Caco-2 (cell line): ENCODE data around the gene MEI4. TPM values are rescaled to one million over a fixed set of nuclear protein-coding genes. Genes with fewer than 3 reads are reported as not detected.
A peak's percentile ranks its signal among the peaks of the same experiment; 100 is the strongest.
"Not testable (repeated sequence)": the region's sequence is repeated elsewhere in the genome, so short reads cannot be mapped to it uniquely, and the experiment has no call there.

Source experiments
- BruUV-seq: library from RNA; stranded (reverse); fragments of 400-500 nt; replicated peaks from 2 replicates; lab custom pipeline; 2021; lab: Mats Ljungman, UMichigan
- CTCF ChIA-PET: fragments of 300-600 bp; sonication (Branson Sonifier 250); formaldehyde crosslinking; loops from one replicate; lab custom pipeline; 2022; ENCODE audit warnings: antibody characterized with exemption; lab: Charles Lee
- POLR2A ChIA-PET: fragments of 300-600 bp; sonication (Branson Sonifier 250); formaldehyde crosslinking; loops from one replicate; lab custom pipeline; 2022; ENCODE audit warnings: antibody characterized with exemption; lab: Charles Lee
- DNase-seq, 2 experiments: peaks; one replicate each; pipeline versions ENCODE4 v3.0.0 to v3.0.0-alpha.2; 2020 to 2022
- H3K27me3 ChIP-seq: replicated peaks from 2 replicates; pipeline ENCODE4 v1.6.0; 2011; ENCODE audit warnings: low read length; ENCODE audit not compliant: control insufficient read depth, insufficient read depth
- H3K36me3 ChIP-seq: 2 replicates; pipeline ENCODE4 v1.5.1; 2011; ENCODE audit warnings: low read length; ENCODE audit not compliant: control insufficient read depth, insufficient read depth
- H3K4me1 ChIP-seq: fragments of 250-450 bp; sonication (Bioruptor Pico); 2 replicates; pipeline ENCODE4 v1.5.1; 2020; ENCODE audit warnings: mild to moderate bottlenecking
- H3K4me3 ChIP-seq: 2 replicates; pipeline ENCODE4 v1.5.1; 2011; ENCODE audit warnings: low read depth, mild to moderate bottlenecking, control low read depth, low read length
- H3K9me3 ChIP-seq: fragments of 250-450 bp; sonication (Bioruptor Pico); 2 replicates; pipeline ENCODE4 v1.5.1; 2020; ENCODE audit warnings: mild to moderate bottlenecking, moderate library complexity
- H3K27ac Mint-ChIP-seq: one replicate; pipeline ENCODE4 v1.8.0; 2022; ENCODE audit warnings: mixed read lengths; ENCODE audit not compliant: unreplicated experiment
- H3K27me3 Mint-ChIP-seq: one replicate; pipeline ENCODE4 v1.8.0; 2022; ENCODE audit warnings: mixed read lengths; ENCODE audit not compliant: insufficient read depth, unreplicated experiment
- H3K36me3 Mint-ChIP-seq: one replicate; pipeline ENCODE4 v1.8.0; 2022; ENCODE audit warnings: mild to moderate bottlenecking, mixed read lengths; ENCODE audit not compliant: insufficient read depth, unreplicated experiment
- H3K4me1 Mint-ChIP-seq: one replicate; pipeline ENCODE4 v1.8.0; 2022; ENCODE audit warnings: low read depth, mixed read lengths; ENCODE audit not compliant: unreplicated experiment
- H3K4me3 Mint-ChIP-seq: one replicate; pipeline ENCODE4 v1.8.0; 2022; ENCODE audit warnings: mild to moderate bottlenecking, moderate library complexity, mixed read lengths; ENCODE audit not compliant: unreplicated experiment
- H3K9me3 Mint-ChIP-seq: one replicate; pipeline ENCODE4 v1.8.0; 2022; ENCODE audit warnings: mixed read lengths; ENCODE audit not compliant: unreplicated experiment
- CTCF ChIP-seq, 2 experiments: fragments of 200-600 bp in 1 of 2; IDR thresholded peaks; 1 replicate in 1 of 2; 2 replicates in 1 of 2; pipeline versions ENCODE4 v1.5.1 to v1.8.0; 2011 to 2022; ENCODE audit warnings: antibody characterized with exemption in 1 of 2, control low read depth in 1 of 2, inconsistent platforms in 1 of 2, low read depth in 1 of 2, low read length in 1 of 2, mild to moderate bottlenecking in 1 of 2, moderate library complexity in 1 of 2; ENCODE audit not compliant: insufficient read depth in 1 of 2, severe bottlenecking in 1 of 2, unreplicated experiment in 1 of 2
- intact Hi-C: fragments of 100-400 bp; cut with micrococcal nuclease; formaldehyde crosslinking; loops from one replicate; pipeline ENCODE4 v1.10.0; 2022; ENCODE audit not compliant: unreplicated experiment
- total RNA-seq: library from RNA; stranded (reverse); gene quantifications from 2 replicates; pipeline ENCODE4 v1.2.3, GENCODE V29; 2022

MEI4 gene
- total RNA-seq, 1 experiment from 2014 or later, result not detected

GRCh38 chr6:77683515-77683914 is 30.7 kb downstream of the MEI4 start:
- H3K27me3 ChIP-seq, result no peaks in the 10 kb centered on the region
- no TSS peak for BruUV-seq
- intact Hi-C loops, result no loop called here
- no peak for TF ChIP-seq CTCF (IDR thresholded peaks at IDR 0.05; ENCODE audit: insufficient read depth in 1 of 2, low read depth in 1 of 2, low read length in 1 of 2, severe bottlenecking in 1 of 2, unreplicated experiment in 1 of 2)
- no peak overlapping the region for H3K4me3 ChIP-seq
- Mint-ChIP-seq H3K4me1 (no peaks in the 10 kb centered on the region), H3K27ac (no peak overlapping the region), H3K36me3 (no peaks in the 10 kb centered on the region), H3K27me3 (no peaks in the 10 kb centered on the region), H3K9me3 (no peaks in the 10 kb centered on the region), H3K4me3 (no peak overlapping the region)
- DNase-seq, result no peak
- H3K4me1 ChIP-seq, result no peaks in the 10 kb centered on the region
- no peaks in the 10 kb centered on the region for H3K36me3 ChIP-seq
- no peaks in the 10 kb centered on the region for H3K9me3 ChIP-seq
- POLR2A ChIA-PET, result no interaction called here
- CTCF ChIA-PET, result no interaction called here

- no peak overlapping the region for H3K27ac Mint-ChIP-seq
- TF ChIP-seq CTCF (IDR thresholded peaks at IDR 0.05; ENCODE audit: insufficient read depth in 1 of 2, low read depth in 1 of 2, low read length in 1 of 2, severe bottlenecking in 1 of 2, unreplicated experiment in 1 of 2), result no peak
- DNase-seq, result no peak
- CTCF ChIA-PET, result no interaction called here
- Histone ChIP-seq H3K4me1 (no peaks in the 10 kb centered on the region), H3K4me3 (no peak overlapping the region), H3K27me3 (no peaks in the 10 kb centered on the region), H3K9me3 (no peaks in the 10 kb centered on the region), H3K36me3 (no peaks in the 10 kb centered on the region)
- H3K4me1 Mint-ChIP-seq, result no peaks in the 10 kb centered on the region
- H3K4me3 Mint-ChIP-seq, result no peak overlapping the region
- intact Hi-C loops, result no loop called here
- POLR2A ChIA-PET, result no interaction called here
- H3K36me3 Mint-ChIP-seq, result no peaks in the 10 kb centered on the region
- BruUV-seq, result no TSS peak
- H3K27me3 Mint-ChIP-seq, result no peaks in the 10 kb centered on the region
- no peaks in the 10 kb centered on the region for H3K9me3 Mint-ChIP-seq
These were observed 34.1 kb downstream of the MEI4 start for GRCh38 chr6:77686931-77687330.

- Histone ChIP-seq H3K36me3 (no peaks in the 10 kb centered on the region), H3K4me3 (no peak overlapping the region), H3K4me1 (no peaks in the 10 kb centered on the region), H3K9me3 (no peaks in the 10 kb centered on the region), H3K27me3 (no peaks in the 10 kb centered on the region)
- no peak overlapping the region for H3K27ac Mint-ChIP-seq
- no peaks in the 10 kb centered on the region for H3K27me3 Mint-ChIP-seq
- H3K4me3 Mint-ChIP-seq, result no peak overlapping the region
- ChIA-PET CTCF (no interaction called here), POLR2A (no interaction called here)
- intact Hi-C loops, result no loop called here
- no peaks in the 10 kb centered on the region for H3K4me1 Mint-ChIP-seq
- TF ChIP-seq CTCF (IDR thresholded peaks at IDR 0.05; ENCODE audit: insufficient read depth in 1 of 2, low read depth in 1 of 2, low read length in 1 of 2, severe bottlenecking in 1 of 2, unreplicated experiment in 1 of 2), result no peak
- H3K9me3 Mint-ChIP-seq, result no peaks in the 10 kb centered on the region
- no peak for DNase-seq
- no peaks in the 10 kb centered on the region for H3K36me3 Mint-ChIP-seq
- BruUV-seq, result no TSS peak
These were observed 35.8 kb downstream of the MEI4 start for GRCh38 chr6:77688649-77689048.

GRCh38 chr6:77700095-77700494 is 47.3 kb downstream of the MEI4 start:
- H3K36me3 Mint-ChIP-seq, H3K27ac Mint-ChIP-seq, H3K9me3 ChIP-seq, DNase-seq, H3K36me3 ChIP-seq, intact Hi-C loops, H3K27me3 ChIP-seq, BruUV-seq, H3K9me3 Mint-ChIP-seq, CTCF ChIA-PET, H3K4me1 Mint-ChIP-seq, H3K4me1 ChIP-seq, POLR2A ChIA-PET, H3K27me3 Mint-ChIP-seq, H3K4me3 ChIP-seq: not testable (repeated sequence)
- peak overlapping the region; percentile 33 for H3K4me3 Mint-ChIP-seq
